ENCODE measurements around the gene KLHL21. TPM values are rescaled to one million over a fixed set of nuclear protein-coding genes. Genes with fewer than 3 reads are reported as not detected.

KLHL21 gene
- total RNA-seq, 1 experiment from 2014 or later: 27.5 TPM

GRCh38 chr1:6635161-6635909 is 32.7 kb upstream of the KLHL21 start:
- Histone ChIP-seq H3K4me1 (ENCODE audit: control insufficient read depth in 1 of 2, insufficient read depth in 2 of 2, low read length in 2 of 2) (no peaks in the 10 kb centered on the region), H3K9me3 (ENCODE audit: control insufficient read depth in 1 of 2, insufficient read depth in 1 of 2, low read depth in 1 of 2, low read length in 2 of 2) (no peaks in the 10 kb centered on the region), H4K20me1 (ENCODE audit: insufficient read depth) (no peaks in the 10 kb centered on the region), H2AFZ (ENCODE audit: low read depth, low read length, poor library complexity, severe bottlenecking) (no peak overlapping the region), H3K4me2 (ENCODE audit: low read length) (no peak overlapping the region), H3K36me3 (ENCODE audit: control insufficient read depth in 1 of 2, insufficient read depth in 2 of 2, low read length in 2 of 2) (peaks cover 31 to 38% of the 10 kb centered on the region in 2 experiments), H3K9me2 (ENCODE audit: insufficient read depth) (no peaks in the 10 kb centered on the region), H3K79me2 (ENCODE audit: insufficient read depth, low read length) (no peaks in the 10 kb centered on the region), H3K27ac (ENCODE audit: low read depth, low read length) (no peak overlapping the region), H3K4me3 (replicated peaks in 1 of 2; ENCODE audit: low read depth in 1 of 2, low read length in 2 of 2) (no peak overlapping the region), H3K9ac (ENCODE audit: low read length) (no peak overlapping the region), H3K27me3 (ENCODE audit: insufficient read depth, low read length) (no peaks in the 10 kb centered on the region)
- ATAC-seq (no peak), DNase-seq (ENCODE audit: low read depth, low spot score) (no peak)
- TF ChIP-seq TCF7L2 (IDR thresholded peaks at IDR 0.05; ENCODE audit: borderline replicate concordance, extremely low read depth, insufficient read depth, insufficient read length) (no peak), ZNF274 (IDR thresholded peaks at IDR 0.05; ENCODE audit: low read depth, low read length) (no peak), POLR2A (IDR thresholded peaks at IDR 0.05; ENCODE audit: borderline replicate concordance, extremely low read depth, insufficient read depth, insufficient read length) (no peak), EZH2 (IDR thresholded peaks at IDR 0.05) (no peak), CTCF (IDR thresholded peaks at IDR 0.05 in 2 of 3, conservative IDR thresholded peaks at IDR 0.05 in 1 of 3; ENCODE audit: borderline replicate concordance in 1 of 3, insufficient read depth in 1 of 3, low read depth in 2 of 3, low read length in 2 of 3) (no peak), MAX (IDR thresholded peaks at IDR 0.05) (no peak), POLR2AphosphoS5 (IDR thresholded peaks at IDR 0.05; ENCODE audit: low read depth, low read length) (no peak)
- CTCF ChIA-PET: no interaction called here
- intact Hi-C loops (cut with micrococcal nuclease): no loop called here
- POLR2A ChIA-PET: interaction anchor here (0.6 kb wide), 1 partner anchor 226 kb away, joined by 3 read pairs; no protein-coding TSS in a partner anchor
- RAD21 ChIA-PET (ENCODE audit: low non-redundant PET in 1 of 2, low total read pairs in 2 of 2, uncharacterized antibody in 2 of 2, unreplicated experiment in 2 of 2): no interaction called here
- no TSS peak for BruUV-seq (replicated peaks)
